Activated B cell treated with CpG ODN at 0.5 μM for 24 hours (primary cell): ENCODE results near the gene KCNG4. TPM values are rescaled to one million over a fixed set of nuclear protein-coding genes. Genes with fewer than 3 reads are reported as not detected.

Source experiments
- ATAC-seq: fragments of 200-7000 bp; cut with Tn5 transposase; one replicate; pipeline ENCODE4 v1.10.0; 2021; ENCODE audit warnings: low read depth, mild to moderate bottlenecking, moderate library complexity
- CTCF ChIA-PET: fragments of 350-600 bp; sonication (Branson Sonifier 250); formaldehyde crosslinking; loops from one replicate; lab custom pipeline; 2021; ENCODE audit warnings: antibody characterized with exemption; lab: Charles Lee
- POLR2A ChIA-PET: fragments of 350-600 bp; sonication (Branson Sonifier 250); formaldehyde crosslinking; loops from one replicate; lab custom pipeline; 2021; ENCODE audit warnings: antibody characterized with exemption; lab: Charles Lee
- DNase-seq: peaks from one replicate; pipeline ENCODE4 v3.0.0; 2022
- H3K27ac Mint-ChIP-seq: one replicate; pipeline ENCODE4 v1.8.0; 2020; ENCODE audit warnings: mixed read lengths
- H3K27me3 Mint-ChIP-seq: one replicate; pipeline ENCODE4 v1.8.0; 2021; ENCODE audit warnings: mixed read lengths
- H3K36me3 Mint-ChIP-seq: one replicate; pipeline ENCODE4 v1.8.0; 2021; ENCODE audit warnings: low read depth, mixed read lengths
- H3K4me1 Mint-ChIP-seq: one replicate; pipeline ENCODE4 v1.8.0; 2021; ENCODE audit warnings: mixed read lengths
- H3K4me3 Mint-ChIP-seq: one replicate; pipeline ENCODE4 v1.8.0; 2020; ENCODE audit warnings: mild to moderate bottlenecking, mixed read lengths
- H3K9me3 Mint-ChIP-seq: one replicate; pipeline ENCODE4 v1.8.0; 2020; ENCODE audit warnings: mixed read lengths
- CTCF ChIP-seq: fragments of 200-600 bp; IDR thresholded peaks from one replicate; pipeline ENCODE4 v1.8.0; 2022; ENCODE audit warnings: antibody characterized with exemption, mild to moderate bottlenecking
- intact Hi-C: fragments of 100-400 bp; cut with micrococcal nuclease; formaldehyde crosslinking; loops from one replicate; pipeline ENCODE4 v1.15.1; 2024
- total RNA-seq: library from RNA; stranded (reverse); gene quantifications from 2 replicates; pipeline ENCODE4 v1.2.3, GENCODE V29; 2022

The KCNG4 gene
- total RNA-seq, 1 donor from 2014 or later = not detected

GRCh38 chr16:84198401-84198800, 41.4 kb downstream of the KCNG4 start:
- POLR2A ChIA-PET = no interaction called here
- CTCF ChIA-PET = no interaction called here
- TF ChIP-seq CTCF = no peak
- Mint-ChIP-seq H3K4me3 (no peak overlapping the region), H3K4me1 (peaks cover 12% of the 10 kb centered on the region), H3K27me3 (no peaks in the 10 kb centered on the region), H3K27ac (no peak overlapping the region), H3K9me3 (no peaks in the 10 kb centered on the region), H3K36me3 (no peaks in the 10 kb centered on the region)
- DNase-seq (no peak), ATAC-seq (no peak)
- intact Hi-C loops = no loop called here

- DNase-seq (no peak), ATAC-seq (no peak)
- Mint-ChIP-seq H3K9me3 (no peaks in the 10 kb centered on the region), H3K4me1 (peaks cover 12% of the 10 kb centered on the region), H3K4me3 (no peak overlapping the region), H3K27ac (no peak overlapping the region), H3K27me3 (no peaks in the 10 kb centered on the region), H3K36me3 (no peaks in the 10 kb centered on the region)
- intact Hi-C loops = no loop called here
- TF ChIP-seq CTCF = no peak
- CTCF ChIA-PET = no interaction called here
- POLR2A ChIA-PET = no interaction called here
Measured at GRCh38 chr16:84197466-84198128, 42.2 kb downstream of the KCNG4 start.

- no peak overlapping the region for H3K27ac Mint-ChIP-seq
- DNase-seq = no peak
- ATAC-seq = no peak
- no peak overlapping the region for H3K4me3 Mint-ChIP-seq
- H3K9me3 Mint-ChIP-seq = no peaks in the 10 kb centered on the region
- H3K27me3 Mint-ChIP-seq = no peaks in the 10 kb centered on the region
- no peaks in the 10 kb centered on the region for H3K36me3 Mint-ChIP-seq
- POLR2A ChIA-PET = no interaction called here
- CTCF ChIA-PET = no interaction called here
- intact Hi-C loops = no loop called here
- peaks cover 12% of the 10 kb centered on the region for H3K4me1 Mint-ChIP-seq
- no peak for TF ChIP-seq CTCF
Measured at GRCh38 chr16:84196727-84197394, 43.0 kb downstream of the KCNG4 start.

GRCh38 chr16:84196101-84196500, 43.7 kb downstream of the KCNG4 start:
- ATAC-seq (no peak), DNase-seq (no peak)
- Mint-ChIP-seq H3K4me1 (peaks cover 12% of the 10 kb centered on the region), H3K9me3 (no peaks in the 10 kb centered on the region), H3K27me3 (no peaks in the 10 kb centered on the region), H3K27ac (no peak overlapping the region), H3K36me3 (no peaks in the 10 kb centered on the region), H3K4me3 (no peak overlapping the region)
- ChIA-PET POLR2A (no interaction called here), CTCF (no interaction called here)
- TF ChIP-seq CTCF = no peak
- intact Hi-C loops = no loop called here

GRCh38 chr16:84195201-84196093, 44.4 kb downstream of the KCNG4 start:
- ATAC-seq = no peak
- Mint-ChIP-seq H3K4me1 (peaks cover 12% of the 10 kb centered on the region), H3K27me3 (no peaks in the 10 kb centered on the region), H3K4me3 (no peak overlapping the region), H3K36me3 (no peaks in the 10 kb centered on the region), H3K27ac (no peak overlapping the region), H3K9me3 (no peaks in the 10 kb centered on the region)
- POLR2A ChIA-PET = no interaction called here
- CTCF ChIA-PET = no interaction called here
- TF ChIP-seq CTCF = no peak
- no peak for DNase-seq
- intact Hi-C loops = no loop called here
